CD4-positive, alpha-beta T cell treated with Interferon gamma for 1 hour (primary cell): Measurements from ENCODE around the gene CISH.

Experiments used
- DNase-seq: peaks from one replicate; pipeline ENCODE4 v3.0.0-alpha.2; 2020

The CISH gene

GRCh38 chr3:50611464-50612233 lies at the start of gene CISH:
Gene CISH (minus strand): TSS chr3:50611774. CDS start chr3:50611650, 124 bp downstream.
- peak; percentile 94 for DNase-seq

- no peak for DNase-seq
Measured at GRCh38 chr3:50660386-50660785, 48.8 kb upstream of the CISH start.

GRCh38 chr3:50658831-50659230 lies 47.3 kb upstream of the CISH start:
- no peak for DNase-seq

- no peak for DNase-seq
Measured at GRCh38 chr3:50658416-50658815, 46.8 kb upstream of the CISH start.

- DNase-seq: no peak
Measured at GRCh38 chr3:50657816-50658215, 46.2 kb upstream of the CISH start.

GRCh38 chr3:50657407-50657806 lies 45.8 kb upstream of the CISH start:
- no peak for DNase-seq

- DNase-seq: no peak
Measured at GRCh38 chr3:50656417-50657195, 45.0 kb upstream of the CISH start.

GRCh38 chr3:50655009-50655830 lies 43.6 kb upstream of the CISH start:
- DNase-seq: no peak

GRCh38 chr3:50653937-50654595 lies 42.5 kb upstream of the CISH start:
- DNase-seq: no peak

GRCh38 chr3:50652709-50653108 lies 41.1 kb upstream of the CISH start:
- peak; percentile 49 for DNase-seq

- no peak for DNase-seq
Measured at GRCh38 chr3:50651920-50652529, 40.5 kb upstream of the CISH start.

- no peak for DNase-seq
Measured at GRCh38 chr3:50651445-50651844, 39.9 kb upstream of the CISH start.

GRCh38 chr3:50650018-50650417 lies 38.4 kb upstream of the CISH start:
- DNase-seq: no peak

- DNase-seq: no peak
Measured at GRCh38 chr3:50649451-50649931, 37.9 kb upstream of the CISH start.

- DNase-seq: no peak
Measured at GRCh38 chr3:50648944-50649343, 37.4 kb upstream of the CISH start.

- DNase-seq: no peak
Measured at GRCh38 chr3:50648313-50648712, 36.7 kb upstream of the CISH start.

- DNase-seq: no peak
Measured at GRCh38 chr3:50645378-50645777, 33.8 kb upstream of the CISH start.

GRCh38 chr3:50644561-50644960 lies 33.0 kb upstream of the CISH start:
- DNase-seq: no peak

- DNase-seq: no peak
Measured at GRCh38 chr3:50642382-50642781, 30.8 kb upstream of the CISH start.

- DNase-seq: no peak
Measured at GRCh38 chr3:50639055-50639494, 27.5 kb upstream of the CISH start.

GRCh38 chr3:50637945-50638344 lies 26.4 kb upstream of the CISH start:
- no peak for DNase-seq

GRCh38 chr3:50637011-50637410 lies 25.4 kb upstream of the CISH start:
- DNase-seq: no peak
